Islet of Langerhans (tissue), 1 donor: ENCODE measurements around the gene ZFPM1.
"Not testable (repeated sequence)": the region's sequence is repeated elsewhere in the genome, so short reads cannot be mapped to it uniquely, and the experiment has no call there.

Source experiments
- FAIRE-seq: peaks from one replicate; lab custom pipeline; 2011; peaks lifted over from hg19 to GRCh38; lab: Jason Lieb, UNC

The ZFPM1 gene

DNA sequence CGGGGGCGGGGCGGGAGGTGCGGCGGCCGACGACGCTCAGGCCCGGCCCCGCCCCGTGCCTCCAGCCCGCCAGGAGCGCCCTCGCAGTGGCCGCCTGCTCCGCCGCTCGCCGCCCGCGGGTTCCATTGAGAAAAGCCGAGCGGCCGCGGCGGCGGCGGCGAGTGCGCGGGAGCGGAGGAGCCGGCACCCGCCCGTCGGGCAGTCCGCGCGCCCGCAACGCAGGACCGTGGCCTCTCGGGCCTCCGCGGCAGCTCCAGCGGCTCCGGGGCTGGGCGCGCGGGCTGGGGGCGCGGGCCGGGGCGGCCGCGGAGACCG is at the start of gene ZFPM1:
Gene ZFPM1, plus strand, starts transcription at position 64 of the 315 bp plus-strand sequence. CDS start 359 bp downstream, outside the sequence.
- no peak for FAIRE-seq

GRCh38 chr16:88403794-88404581 is 49.1 kb upstream of the ZFPM1 start:
- no peak for FAIRE-seq

- FAIRE-seq, result no peak
Measured at GRCh38 chr16:88404769-88405168, 48.3 kb upstream of the ZFPM1 start.

- no peak for FAIRE-seq
Measured at GRCh38 chr16:88405216-88406060, 47.6 kb upstream of the ZFPM1 start.

DNA sequence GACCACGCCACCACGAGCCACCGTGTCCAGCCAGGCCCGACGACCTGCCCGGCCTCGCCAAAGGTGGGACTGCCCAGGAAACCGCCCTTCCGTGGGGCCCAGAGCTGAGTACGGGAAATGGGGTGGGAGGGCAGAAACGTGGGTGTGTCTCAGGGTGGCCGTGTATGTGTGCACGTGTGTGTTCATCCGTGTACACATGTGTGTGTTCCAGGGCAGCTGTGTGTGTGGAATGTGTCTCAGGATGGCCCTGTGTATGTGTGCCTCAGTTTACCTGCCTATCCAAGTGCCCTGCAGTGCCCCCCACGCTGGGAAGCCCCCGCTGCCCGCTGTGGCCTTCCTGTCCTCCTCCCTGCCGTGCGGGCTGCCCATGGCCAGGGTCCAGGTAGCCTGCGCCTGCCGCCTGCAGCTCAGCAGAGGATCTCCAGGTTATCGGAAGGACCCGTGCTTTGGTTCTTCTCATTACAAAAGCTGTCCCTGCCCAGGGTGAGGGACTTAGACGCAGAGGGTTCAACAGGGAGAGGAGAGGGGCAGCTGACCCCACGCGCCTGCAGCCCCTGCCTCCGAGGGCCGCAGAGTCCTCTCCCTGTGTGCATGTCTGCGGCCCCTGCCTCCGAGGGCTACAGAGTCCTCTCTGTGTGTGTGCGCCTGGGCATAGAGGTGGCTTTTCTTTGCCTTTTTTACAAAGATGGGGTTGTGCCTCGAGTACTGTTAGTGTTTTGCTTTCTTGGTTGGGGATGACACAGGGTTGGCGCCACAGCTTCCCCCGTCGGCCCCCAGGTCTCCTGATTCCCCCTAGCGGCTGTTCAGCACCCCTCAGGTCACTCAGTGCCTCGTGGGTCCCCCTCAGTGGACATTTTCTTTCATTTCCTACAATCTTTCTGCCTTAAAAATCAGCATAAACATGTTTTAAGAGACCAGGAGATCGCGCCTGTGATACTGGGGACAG is 46.7 kb upstream of the ZFPM1 start:
- no peak for FAIRE-seq

- no peak for FAIRE-seq
Measured at GRCh38 chr16:88407042-88407420, 46.0 kb upstream of the ZFPM1 start.

DNA sequence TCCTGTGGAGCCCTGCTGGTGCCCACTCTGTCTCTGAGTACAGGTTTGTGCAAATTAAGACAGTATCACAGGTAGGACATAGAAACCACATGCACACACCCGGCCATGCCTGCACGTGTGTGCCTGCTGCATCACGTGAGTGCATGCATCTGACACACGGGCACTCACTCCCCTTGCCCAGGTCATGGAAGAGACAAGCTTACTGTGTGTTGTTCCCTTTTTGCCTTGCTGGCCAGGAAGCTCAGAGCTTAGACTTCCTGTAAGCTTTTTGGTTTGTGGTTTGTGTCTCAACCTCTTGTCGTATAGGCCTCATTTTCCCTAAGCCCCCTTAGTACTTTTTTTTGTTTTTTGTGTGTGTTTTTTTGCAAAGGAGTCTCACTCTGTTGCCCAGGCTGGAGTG is 45.3 kb upstream of the ZFPM1 start:
- no peak for FAIRE-seq

DNA sequence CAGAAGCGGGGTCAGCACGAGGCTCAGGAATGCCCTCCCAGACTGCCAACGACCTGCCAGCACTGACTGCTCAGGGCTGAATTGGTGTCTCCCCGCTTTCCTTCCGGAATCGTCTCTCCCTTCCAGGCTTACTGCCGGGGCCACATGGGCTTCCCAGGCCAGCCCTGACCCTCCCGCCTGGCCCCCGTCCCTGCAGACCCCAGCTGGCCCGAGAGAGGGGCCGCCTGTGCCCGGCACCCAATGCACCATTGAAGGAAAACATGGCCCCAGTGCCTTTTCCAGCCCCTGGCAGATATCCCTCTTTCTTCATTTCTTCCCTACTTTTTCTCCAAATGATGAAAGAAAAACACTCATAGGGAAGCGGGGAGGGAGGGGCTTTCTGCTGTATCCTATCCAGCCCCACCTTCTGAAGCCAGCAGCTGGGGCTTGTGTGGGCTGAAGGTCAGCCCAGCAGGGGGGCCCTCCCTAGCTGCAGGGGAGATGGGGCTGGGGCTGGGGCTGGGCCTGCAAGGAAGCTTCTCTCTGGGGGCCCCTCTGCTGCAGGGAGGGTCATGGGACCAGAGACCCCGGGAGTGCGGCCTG is 44.4 kb upstream of the ZFPM1 start:
- FAIRE-seq, result no peak

- FAIRE-seq, result no peak
Measured at GRCh38 chr16:88409296-88410065, 43.6 kb upstream of the ZFPM1 start.

DNA sequence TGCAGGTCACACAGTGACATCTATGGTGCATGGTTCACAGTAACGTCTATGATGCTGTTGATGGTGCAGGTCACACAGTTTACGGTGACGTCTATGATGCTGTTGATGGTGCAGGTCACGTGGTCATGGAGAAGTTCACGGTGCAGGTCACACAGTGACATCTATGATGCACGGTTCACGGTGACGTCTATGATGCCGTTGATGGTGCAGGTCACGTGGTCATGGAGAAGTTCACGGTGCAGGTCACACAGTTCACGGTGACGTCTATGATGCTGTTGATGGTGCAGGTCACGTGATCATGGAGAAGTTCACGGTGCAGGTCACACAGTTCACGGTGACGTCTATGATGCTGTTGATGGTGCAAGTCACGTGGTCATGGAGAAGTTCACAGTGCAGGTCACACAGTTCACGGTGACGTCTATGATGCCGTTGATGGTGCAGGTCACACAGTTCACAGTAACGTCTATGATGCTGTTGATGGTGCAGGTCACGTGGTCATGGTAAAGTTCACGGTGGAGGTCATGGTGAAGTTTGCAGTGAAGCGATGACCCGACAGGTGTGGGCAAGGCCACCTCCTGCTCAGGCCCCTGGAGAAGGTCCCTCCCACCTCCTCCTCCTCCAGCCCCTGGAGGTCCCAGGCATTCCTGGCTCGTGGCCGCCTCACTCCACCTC is 42.6 kb upstream of the ZFPM1 start:
- FAIRE-seq, result not testable (repeated sequence)

DNA sequence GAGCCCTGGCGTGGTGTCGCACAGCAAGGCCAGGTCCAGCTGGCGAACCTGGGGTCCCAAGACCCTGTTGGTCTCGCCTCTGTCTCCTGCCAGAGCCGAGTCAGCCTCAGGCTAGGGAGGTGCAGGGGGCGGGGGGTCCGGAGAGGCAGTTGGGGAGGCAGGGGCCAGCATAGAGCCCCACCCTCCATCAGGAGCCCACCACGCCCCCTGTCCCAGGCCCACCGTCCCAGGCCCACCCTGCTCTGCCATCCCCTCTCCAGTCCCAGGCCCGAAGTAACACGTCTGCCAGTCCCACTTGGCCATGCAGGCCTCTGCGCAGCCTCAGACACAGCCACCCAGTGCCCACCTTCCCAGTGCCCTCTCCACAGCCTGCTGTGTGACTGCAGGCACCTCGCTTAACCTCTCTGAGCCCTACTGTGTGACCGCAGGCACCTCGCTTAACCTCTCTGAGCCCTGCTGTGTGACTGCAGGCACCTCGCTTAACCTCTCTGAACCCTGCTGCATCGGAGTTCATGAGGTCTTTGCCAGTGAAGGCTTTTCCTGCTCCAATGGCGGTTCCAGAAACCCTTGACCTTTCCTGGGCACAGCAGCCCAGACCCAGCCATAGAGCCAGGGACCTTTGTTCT is 41.0 kb upstream of the ZFPM1 start:
- no peak for FAIRE-seq

DNA sequence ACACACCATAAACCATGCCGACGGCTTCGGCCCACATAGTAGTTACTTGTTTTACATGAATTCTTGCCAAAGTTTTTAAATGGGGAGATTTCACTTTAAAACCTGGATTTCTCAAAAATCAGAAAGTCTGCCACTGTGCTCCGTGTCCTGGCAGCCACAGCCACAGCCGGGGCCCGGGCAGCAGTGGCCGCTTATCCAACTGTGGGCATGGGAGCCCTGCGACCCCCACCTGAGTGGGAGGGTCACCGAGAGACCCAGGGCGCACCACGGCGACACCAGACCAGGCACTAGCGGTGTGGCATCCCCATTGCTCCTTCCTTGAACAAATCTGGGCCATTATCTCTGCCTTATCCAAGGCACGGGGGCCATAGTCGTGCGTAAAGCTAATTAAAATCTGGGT is 40.3 kb upstream of the ZFPM1 start:
- no peak for FAIRE-seq

DNA sequence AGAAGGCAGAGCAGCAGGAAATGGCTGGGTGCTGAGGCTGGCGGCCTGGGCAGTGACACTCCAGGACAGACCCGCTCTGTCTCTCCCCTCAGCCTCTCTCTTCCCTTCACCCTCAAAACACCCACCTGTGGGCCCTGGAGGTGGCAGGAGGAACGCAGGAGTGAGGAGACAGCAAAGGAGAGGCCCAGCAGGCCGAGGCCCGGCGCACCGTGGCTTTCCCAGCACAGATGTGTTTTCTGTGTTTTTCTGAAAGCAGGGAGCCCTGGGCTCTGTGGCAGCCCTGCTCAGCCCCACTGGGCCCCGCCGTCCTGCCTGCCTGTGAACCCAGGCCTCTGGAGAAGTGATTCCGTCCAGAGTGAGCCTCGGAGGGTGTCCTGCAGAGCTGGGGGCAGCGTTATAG is 39.8 kb upstream of the ZFPM1 start:
- FAIRE-seq, result no peak

GRCh38 chr16:88413631-88414030 is 39.4 kb upstream of the ZFPM1 start:
- FAIRE-seq, result no peak

DNA sequence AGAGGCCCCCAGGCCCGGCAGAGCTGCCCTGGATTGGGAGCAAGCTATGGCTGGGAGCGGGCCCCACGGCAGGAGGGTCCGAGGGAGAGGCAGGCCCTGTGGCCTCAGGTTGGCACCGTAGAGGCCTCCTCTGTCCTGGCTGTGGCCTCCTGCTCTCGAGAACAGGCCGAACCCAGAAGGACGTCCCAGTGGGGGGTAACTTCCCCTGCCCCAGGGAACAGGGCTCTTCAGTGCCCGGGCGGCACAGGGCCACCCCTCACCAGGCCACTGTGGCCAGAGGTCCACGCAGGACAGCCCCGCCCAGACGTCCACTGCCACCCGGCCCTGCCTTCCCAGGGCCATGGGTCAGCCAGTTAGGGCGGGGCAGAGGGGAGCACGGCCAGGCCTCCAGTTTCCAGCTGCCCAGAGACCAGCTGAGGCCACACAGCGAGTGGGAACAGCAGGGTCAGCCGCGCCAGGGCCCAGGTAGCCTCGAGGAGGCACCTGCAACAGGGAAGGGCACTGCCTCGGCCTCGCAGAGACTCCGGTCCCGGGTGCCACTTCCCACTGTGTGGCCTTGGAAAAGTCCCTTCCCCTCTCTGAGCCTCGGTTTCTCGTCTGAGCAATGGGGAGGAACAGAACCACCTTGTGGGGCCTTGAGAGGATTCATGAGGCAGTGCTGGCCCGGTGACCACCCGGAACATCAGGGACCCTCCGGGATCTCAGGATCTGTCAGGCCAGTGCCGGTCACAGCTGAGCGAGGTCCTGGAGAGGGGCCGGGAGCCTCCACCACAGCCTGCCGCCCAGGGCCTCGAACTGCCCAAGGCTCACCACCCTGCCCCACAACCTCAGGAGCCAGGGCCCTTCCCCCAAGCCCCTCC is 38.3 kb upstream of the ZFPM1 start:
- no peak for FAIRE-seq

GRCh38 chr16:88415381-88415705 is 37.7 kb upstream of the ZFPM1 start:
- FAIRE-seq, result no peak

DNA sequence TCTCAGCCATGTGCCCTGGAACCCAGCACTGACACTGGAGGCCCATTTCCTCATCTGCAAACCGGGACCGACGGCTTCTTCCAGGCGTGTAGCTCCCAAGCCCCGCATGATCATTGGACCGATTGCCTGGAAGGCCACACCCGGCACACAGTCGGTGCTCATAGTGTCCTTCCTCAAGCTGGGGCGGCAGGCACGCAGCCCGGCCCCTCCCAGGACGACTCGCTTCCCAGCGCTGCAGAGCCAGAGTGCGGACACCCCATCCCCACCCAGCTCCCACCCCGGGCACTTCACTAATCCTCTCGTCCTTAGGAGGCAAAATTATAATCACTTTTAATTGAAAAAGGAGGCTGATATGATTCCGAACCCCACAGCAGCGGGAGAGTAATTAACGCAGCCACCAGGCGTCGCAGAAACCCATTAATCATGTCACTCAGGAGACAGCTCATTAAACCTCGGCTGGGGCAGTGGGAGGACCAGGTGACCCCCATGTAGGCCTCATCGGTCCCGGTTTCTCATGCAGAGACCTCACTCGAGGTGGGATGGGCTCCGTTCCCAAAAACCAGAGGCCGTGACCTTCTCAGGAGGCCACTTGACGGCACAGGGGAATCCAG is 37.3 kb upstream of the ZFPM1 start:
- FAIRE-seq, result no peak

DNA sequence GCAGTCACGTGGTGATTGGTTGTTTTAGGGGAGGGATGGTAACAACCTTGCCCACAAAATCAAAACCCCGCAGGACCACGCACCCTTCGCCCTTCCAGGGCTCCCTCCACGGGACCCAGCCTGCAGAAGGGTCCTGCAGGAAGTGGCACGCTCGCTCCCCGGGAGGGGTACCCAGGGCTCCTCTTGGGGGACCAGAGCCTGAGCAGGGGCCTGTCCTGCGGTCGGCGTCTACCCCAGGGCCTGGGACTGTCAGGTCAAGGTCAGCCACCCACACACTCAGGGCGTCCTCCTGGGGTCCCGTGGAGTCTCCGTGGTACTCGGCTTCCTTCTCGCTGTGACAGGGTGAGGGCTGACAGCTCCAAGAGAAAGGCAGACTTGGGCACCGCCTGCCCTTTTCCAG is 36.4 kb upstream of the ZFPM1 start:
- no peak for FAIRE-seq
